ENCODE measurements around the gene DCAKD. TPM values are rescaled to one million over a fixed set of nuclear protein-coding genes. Genes with fewer than 3 reads are reported as not detected.

Gene DCAKD
- polyA plus RNA-seq, 1 experiment = 44.2 TPM

DNA sequence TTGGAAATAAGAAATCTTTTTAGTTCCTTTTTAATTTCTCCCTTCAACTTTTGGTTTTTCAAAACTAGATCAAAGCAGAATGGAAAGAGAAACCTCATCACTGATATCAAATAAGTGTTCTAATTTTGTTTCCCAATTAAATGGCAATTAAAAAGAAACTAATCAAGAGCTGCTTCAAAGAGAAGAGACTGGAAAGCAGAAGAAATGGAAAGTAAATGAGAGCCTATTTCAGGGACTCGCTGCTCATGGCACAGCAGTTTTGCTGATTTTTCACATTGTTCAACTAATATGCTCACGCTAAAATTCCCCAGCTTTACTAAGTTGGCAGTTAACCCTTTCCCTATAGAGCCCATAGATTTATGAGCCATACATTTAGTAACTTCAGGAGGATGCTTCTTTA lies 16.2 kb upstream of the DCAKD start:
- CTCF ChIA-PET = interaction anchor here (3.3 kb wide), 1 partner anchor 32 kb away, joined by 10 read pairs; no protein-coding TSS in a partner anchor
- Histone ChIP-seq H3K27me3 (ENCODE audit: control insufficient read depth, insufficient read depth, low read length) (no peaks in the 10 kb centered on the region), H3K4me3 (ENCODE audit: low read depth, low read length) (no peak overlapping the region), H3K36me3 (ENCODE audit: control insufficient read depth, insufficient read depth, low read length) (peaks cover 3% of the 10 kb centered on the region)
- POLR2A ChIA-PET = no interaction called here
- no peak for DNase-seq (ENCODE audit: low read depth)
- TF ChIP-seq, protein P1, sequence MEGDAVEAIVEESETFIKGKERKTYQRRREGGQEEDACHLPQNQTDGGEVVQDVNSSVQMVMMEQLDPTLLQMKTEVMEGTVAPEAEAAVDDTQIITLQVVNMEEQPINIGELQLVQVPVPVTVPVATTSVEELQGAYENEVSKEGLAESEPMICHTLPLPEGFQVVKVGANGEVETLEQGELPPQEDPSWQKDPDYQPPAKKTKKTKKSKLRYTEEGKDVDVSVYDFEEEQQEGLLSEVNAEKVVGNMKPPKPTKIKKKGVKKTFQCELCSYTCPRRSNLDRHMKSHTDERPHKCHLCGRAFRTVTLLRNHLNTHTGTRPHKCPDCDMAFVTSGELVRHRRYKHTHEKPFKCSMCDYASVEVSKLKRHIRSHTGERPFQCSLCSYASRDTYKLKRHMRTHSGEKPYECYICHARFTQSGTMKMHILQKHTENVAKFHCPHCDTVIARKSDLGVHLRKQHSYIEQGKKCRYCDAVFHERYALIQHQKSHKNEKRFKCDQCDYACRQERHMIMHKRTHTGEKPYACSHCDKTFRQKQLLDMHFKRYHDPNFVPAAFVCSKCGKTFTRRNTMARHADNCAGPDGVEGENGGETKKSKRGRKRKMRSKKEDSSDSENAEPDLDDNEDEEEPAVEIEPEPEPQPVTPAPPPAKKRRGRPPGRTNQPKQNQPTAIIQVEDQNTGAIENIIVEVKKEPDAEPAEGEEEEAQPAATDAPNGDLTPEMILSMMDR (IDR thresholded peaks at IDR 0.05; ENCODE audit: insufficient read depth, low read depth, low read length) = no peak

DNA sequence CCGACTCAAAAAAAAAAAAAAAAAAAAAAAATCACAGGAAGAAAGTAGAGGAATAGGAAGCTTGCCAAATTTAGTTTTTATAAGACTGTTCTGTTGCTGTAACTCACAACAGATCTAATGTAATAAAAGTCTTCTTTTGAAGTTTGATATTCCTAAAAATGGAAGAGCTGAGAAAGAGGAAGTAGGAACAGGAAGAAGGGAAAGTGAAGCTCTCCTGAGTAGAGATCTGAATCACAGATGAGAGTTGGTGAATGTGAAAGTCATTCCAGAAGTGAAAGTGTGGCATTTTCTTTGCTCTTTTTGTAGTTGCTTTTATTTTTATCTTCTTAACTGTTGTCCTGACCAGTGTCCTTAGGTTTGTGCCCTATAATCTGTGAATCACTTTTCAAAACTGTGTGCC lies 11.8 kb upstream of the DCAKD start:
- POLR2A ChIA-PET = no interaction called here

DNA sequence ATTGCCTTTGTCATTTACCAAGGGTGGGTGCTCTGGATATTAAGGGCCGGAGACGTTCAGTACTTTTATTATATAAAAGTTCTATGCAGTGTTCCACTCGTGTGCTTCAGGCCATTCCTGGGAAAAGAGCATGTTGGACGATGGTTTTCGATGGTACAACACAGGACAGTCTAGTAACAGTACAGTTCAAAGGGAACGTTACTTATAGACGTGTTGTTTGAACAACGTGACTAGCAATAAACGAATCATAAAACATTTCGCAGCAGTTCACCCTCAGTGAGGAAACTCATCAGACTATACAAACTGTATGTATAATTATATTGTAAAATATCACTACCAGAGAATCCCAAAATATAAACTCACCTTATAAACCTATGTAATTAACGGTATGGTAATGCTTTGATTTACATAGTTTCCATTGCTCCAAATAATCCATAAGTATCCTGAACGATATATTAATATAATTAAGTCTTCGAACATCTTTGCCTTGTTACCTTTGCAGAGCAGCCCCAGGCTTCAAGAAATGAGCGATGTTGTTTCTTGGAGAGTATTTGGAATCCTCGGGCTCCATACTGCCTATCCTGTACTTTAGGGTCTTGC lies 10.3 kb upstream of the DCAKD start:
- CTCF ChIA-PET = interaction anchor here (0.9 to 1.3 kb wide), 4 partner anchors 10 to 74 kb away, joined by 3 to 5 read pairs (median 4); partner anchors contain the start of gene ACBD4
- POLR2A ChIA-PET = interaction anchor here (0.6 to 1.3 kb wide), 4 partner anchors 12 to 42 kb away, joined by 3 to 5 read pairs (median 4); no protein-coding TSS in a partner anchor
- DNase-seq (ENCODE audit: low read depth) = peak; percentile 73

More for the DNA sequence above, 11.8 kb upstream of the DCAKD start:
- Histone ChIP-seq H3K4me3 (ENCODE audit: low read depth, low read length) (no peak overlapping the region), H3K27me3 (ENCODE audit: control insufficient read depth, insufficient read depth, low read length) (no peaks in the 10 kb centered on the region), H3K36me3 (ENCODE audit: control insufficient read depth, insufficient read depth, low read length) (no peaks in the 10 kb centered on the region)
- TF ChIP-seq, protein P1 (IDR thresholded peaks at IDR 0.05; ENCODE audit: insufficient read depth, low read depth, low read length) = no peak
- no peak for DNase-seq (ENCODE audit: low read depth)
- CTCF ChIA-PET = interaction anchor here (0.8 to 2.7 kb wide), 2 partner anchors 36 to 72 kb away, joined by 3 to 9 read pairs; partner anchors contain the start of gene ACBD4

DNA sequence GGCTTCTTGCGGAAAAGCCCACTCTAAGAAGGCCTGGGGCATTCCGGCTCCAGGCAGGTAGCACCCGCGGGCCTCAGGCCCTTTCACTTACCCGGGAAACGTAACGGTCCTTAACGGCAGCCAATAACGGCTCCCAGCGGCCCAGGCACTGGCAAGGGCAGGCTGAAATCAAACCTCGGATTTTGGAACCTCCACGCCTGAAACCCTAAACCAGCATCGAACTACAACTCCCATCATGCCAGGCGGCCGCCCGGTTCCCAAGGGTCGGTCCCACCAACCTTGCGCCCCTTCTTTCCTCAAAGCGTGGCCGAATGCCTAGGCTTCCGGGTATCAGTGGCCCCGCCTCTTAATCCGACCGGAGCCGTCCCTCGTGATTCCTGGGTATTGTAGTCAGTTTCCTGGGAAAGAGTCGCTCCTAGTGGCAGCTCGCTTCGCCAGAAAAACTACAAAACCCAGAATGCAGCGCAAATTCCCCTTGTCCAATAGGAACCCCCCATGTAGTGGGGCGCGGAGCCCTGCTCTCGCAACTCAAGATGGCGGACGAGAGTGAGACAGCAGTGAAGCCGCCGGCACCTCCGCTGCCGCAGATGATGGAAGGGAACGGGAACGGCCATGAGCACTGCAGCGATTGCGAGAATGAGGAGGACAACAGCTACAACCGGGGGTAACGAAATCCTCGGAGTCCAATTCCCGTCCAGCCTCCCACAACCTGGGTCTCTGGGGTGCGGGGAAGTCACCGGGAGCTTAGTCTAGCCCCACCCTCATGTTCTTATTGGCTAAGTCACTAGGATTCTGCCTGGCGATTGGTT lies 9.6 kb upstream of the DCAKD start, which contains the start of gene NMT1:
TSS of gene NMT1 (plus strand) at position 521 of the 809 bp plus-strand sequence. CDS start at position 534, 13 bp downstream.
- H3K27me3 ChIP-seq (ENCODE audit: control insufficient read depth, insufficient read depth, low read length) = no peaks in the 10 kb centered on the region
- DNase-seq (ENCODE audit: low read depth) = peak; percentile 98
- ChIA-PET POLR2A (interaction anchor here (0.6 to 1.3 kb wide), 4 partner anchors 12 to 41 kb away, joined by 3 to 5 read pairs (median 4); no protein-coding TSS in a partner anchor), CTCF (interaction anchor here (0.9 to 1.3 kb wide), 4 partner anchors 11 to 75 kb away, joined by 3 to 5 read pairs (median 4); partner anchors contain the start of gene ACBD4)
- peak within 1 kb of the TSS; percentile 91 for H3K4me3 ChIP-seq (ENCODE audit: low read depth, low read length)
- TF ChIP-seq, protein P1 (IDR thresholded peaks at IDR 0.05; ENCODE audit: insufficient read depth, low read depth, low read length) = no peak
- no peaks in the 10 kb centered on the region for H3K36me3 ChIP-seq (ENCODE audit: control insufficient read depth, insufficient read depth, low read length)

More for the DNA sequence above, 10.3 kb upstream of the DCAKD start:
- H3K36me3 ChIP-seq (ENCODE audit: control insufficient read depth, insufficient read depth, low read length) = no peaks in the 10 kb centered on the region
- no peaks in the 10 kb centered on the region for H3K27me3 ChIP-seq (ENCODE audit: control insufficient read depth, insufficient read depth, low read length)
- peak overlapping the region; percentile 68 for H3K4me3 ChIP-seq (ENCODE audit: low read depth, low read length)
- TF ChIP-seq, protein P1 (IDR thresholded peaks at IDR 0.05; ENCODE audit: insufficient read depth, low read depth, low read length) = no peak
